Ectodermal cell (in vitro differentiated cells): ENCODE results near the gene ILDR1.

Experiments used
- H3K27ac ChIP-seq: 2 replicates; pipeline ENCODE4 v1.7.0; 2013; ENCODE audit warnings: mild to moderate bottlenecking, low read depth, low read length; ENCODE audit not compliant: insufficient read depth, poor library complexity, severe bottlenecking
- H3K27me3 ChIP-seq: 2 replicates; pipeline ENCODE4 v1.7.0; 2013; ENCODE audit warnings: mild to moderate bottlenecking, low read length; ENCODE audit not compliant: insufficient read depth, control insufficient read depth, poor library complexity, severe bottlenecking
- H3K36me3 ChIP-seq: one replicate; pipeline ENCODE4 v1.7.0; 2013; ENCODE audit warnings: low read length; ENCODE audit not compliant: control insufficient read depth, insufficient read depth
- H3K4me1 ChIP-seq: one replicate; pipeline ENCODE4 v1.7.0; 2013; ENCODE audit warnings: low read length; ENCODE audit not compliant: control insufficient read depth, insufficient read depth
- H3K4me3 ChIP-seq: 2 replicates; pipeline ENCODE4 v1.7.0; 2013; ENCODE audit warnings: low read depth, low read length, control low read depth; ENCODE audit not compliant: insufficient read depth
- H3K9me3 ChIP-seq: 2 replicates; pipeline ENCODE4 v1.7.0; 2013; ENCODE audit warnings: mild to moderate bottlenecking, low read length, moderate library complexity; ENCODE audit not compliant: control insufficient read depth
- WGBS, 2 experiments: methylation state at CpG; one replicate each; pipeline ENCODE4 v1.1.7; 2013; ENCODE audit warnings: missing lambda C conversion rate in 2 of 2; 5-methylcytosine and 5-hydroxymethylcytosine counted together

Gene ILDR1

GRCh38 chr3:122021037-122021436 is 1.0 kb downstream of the ILDR1 start:
- H3K27ac ChIP-seq: no peak overlapping the region
- 100% methylated on average over 1 of the region's 1 CpG for whole genome bisulfite sequencing, 2 experiments

GRCh38 chr3:122019493-122019892 is 2.6 kb downstream of the ILDR1 start:
- no peaks in the 10 kb centered on the region for H3K36me3 ChIP-seq
- peaks cover 20% of the 10 kb centered on the region for H3K27me3 ChIP-seq
- H3K4me3 ChIP-seq: no peak overlapping the region
- H3K4me1 ChIP-seq: no peaks in the 10 kb centered on the region
- no peaks in the 10 kb centered on the region for H3K9me3 ChIP-seq
- H3K27ac ChIP-seq: no peak overlapping the region

More at GRCh38 chr3:122021037-122021436, 1.0 kb downstream of the ILDR1 start:
- peaks cover 20% of the 10 kb centered on the region for H3K27me3 ChIP-seq
- H3K9me3 ChIP-seq: no peaks in the 10 kb centered on the region
- no peaks in the 10 kb centered on the region for H3K36me3 ChIP-seq
- H3K4me3 ChIP-seq: no peak overlapping the region
- H3K4me1 ChIP-seq: no peaks in the 10 kb centered on the region

GRCh38 chr3:122014741-122015140 is 7.3 kb downstream of the ILDR1 start:
- Histone ChIP-seq H3K27ac (no peak overlapping the region), H3K27me3 (no peaks in the 10 kb centered on the region), H3K4me1 (no peaks in the 10 kb centered on the region), H3K36me3 (no peaks in the 10 kb centered on the region), H3K9me3 (no peaks in the 10 kb centered on the region), H3K4me3 (no peak overlapping the region)
- WGBS, 2 experiments: 100% methylated on average over 1 of the region's 1 CpG

GRCh38 chr3:122013448-122013925 is 8.6 kb downstream of the ILDR1 start:
- H3K27ac ChIP-seq: no peak overlapping the region
- H3K27me3 ChIP-seq: no peaks in the 10 kb centered on the region
- no peaks in the 10 kb centered on the region for H3K9me3 ChIP-seq
- H3K36me3 ChIP-seq: no peaks in the 10 kb centered on the region
- WGBS, 2 experiments: 89 to 90% methylated on average over 4 to 5 of the region's 5 CpGs
- no peaks in the 10 kb centered on the region for H3K4me1 ChIP-seq
- H3K4me3 ChIP-seq: no peak overlapping the region

GRCh38 chr3:122012821-122013220 is 9.2 kb downstream of the ILDR1 start:
- Histone ChIP-seq H3K27me3 (no peaks in the 10 kb centered on the region), H3K4me3 (no peak overlapping the region), H3K27ac (no peak overlapping the region), H3K36me3 (no peaks in the 10 kb centered on the region), H3K9me3 (no peaks in the 10 kb centered on the region), H3K4me1 (no peaks in the 10 kb centered on the region)
- 78 to 100% methylated on average over 1 of the region's 1 CpG for WGBS, 2 experiments

GRCh38 chr3:122011396-122011795 is 10.7 kb downstream of the ILDR1 start:
- Histone ChIP-seq H3K4me3 (no peak overlapping the region), H3K4me1 (no peaks in the 10 kb centered on the region), H3K27me3 (no peaks in the 10 kb centered on the region), H3K36me3 (no peaks in the 10 kb centered on the region), H3K27ac (no peak overlapping the region), H3K9me3 (no peaks in the 10 kb centered on the region)
- WGBS, 2 experiments: 57 to 58% methylated on average over 4 of the region's 4 CpGs

- no peak overlapping the region for H3K27ac ChIP-seq
- H3K27me3 ChIP-seq: no peaks in the 10 kb centered on the region
- no peak overlapping the region for H3K4me3 ChIP-seq
- 89 to 95% methylated on average over 1 to 2 of the region's 2 CpGs for WGBS, 2 experiments
- no peaks in the 10 kb centered on the region for H3K4me1 ChIP-seq
- H3K36me3 ChIP-seq: no peaks in the 10 kb centered on the region
- H3K9me3 ChIP-seq: no peaks in the 10 kb centered on the region
Observed at GRCh38 chr3:122010506-122010905, 11.5 kb downstream of the ILDR1 start.

GRCh38 chr3:122008166-122008565 is 13.9 kb downstream of the ILDR1 start:
- Histone ChIP-seq H3K27ac (no peak overlapping the region), H3K4me3 (no peak overlapping the region), H3K9me3 (no peaks in the 10 kb centered on the region), H3K4me1 (no peaks in the 10 kb centered on the region), H3K36me3 (no peaks in the 10 kb centered on the region), H3K27me3 (no peaks in the 10 kb centered on the region)
- WGBS, 2 experiments: 88 to 100% methylated on average over 2 of the region's 2 CpGs

- Histone ChIP-seq H3K27ac (no peak overlapping the region), H3K4me1 (no peaks in the 10 kb centered on the region), H3K4me3 (no peak overlapping the region), H3K27me3 (no peaks in the 10 kb centered on the region), H3K36me3 (no peaks in the 10 kb centered on the region), H3K9me3 (no peaks in the 10 kb centered on the region)
- WGBS, 2 experiments: 91 to 94% methylated on average over 2 of the region's 2 CpGs
Observed at GRCh38 chr3:122006267-122006666, 15.8 kb downstream of the ILDR1 start.

- Histone ChIP-seq H3K27ac (no peak overlapping the region), H3K27me3 (no peaks in the 10 kb centered on the region), H3K36me3 (no peaks in the 10 kb centered on the region), H3K4me3 (no peak overlapping the region), H3K4me1 (no peaks in the 10 kb centered on the region), H3K9me3 (no peaks in the 10 kb centered on the region)
- 76 to 84% methylated on average over 13 of the region's 13 CpGs for WGBS, 2 experiments
Observed at GRCh38 chr3:122004991-122005565, 17.0 kb downstream of the ILDR1 start.

- Histone ChIP-seq H3K4me1 (no peaks in the 10 kb centered on the region), H3K27ac (no peak overlapping the region), H3K4me3 (no peak overlapping the region), H3K27me3 (no peaks in the 10 kb centered on the region), H3K9me3 (no peaks in the 10 kb centered on the region), H3K36me3 (no peaks in the 10 kb centered on the region)
- 91 to 93% methylated on average over 2 of the region's 2 CpGs for WGBS, 2 experiments
Observed at GRCh38 chr3:122004107-122004506, 17.9 kb downstream of the ILDR1 start.
